ENCODE data around the gene NELFB.

NELFB gene

DNA sequence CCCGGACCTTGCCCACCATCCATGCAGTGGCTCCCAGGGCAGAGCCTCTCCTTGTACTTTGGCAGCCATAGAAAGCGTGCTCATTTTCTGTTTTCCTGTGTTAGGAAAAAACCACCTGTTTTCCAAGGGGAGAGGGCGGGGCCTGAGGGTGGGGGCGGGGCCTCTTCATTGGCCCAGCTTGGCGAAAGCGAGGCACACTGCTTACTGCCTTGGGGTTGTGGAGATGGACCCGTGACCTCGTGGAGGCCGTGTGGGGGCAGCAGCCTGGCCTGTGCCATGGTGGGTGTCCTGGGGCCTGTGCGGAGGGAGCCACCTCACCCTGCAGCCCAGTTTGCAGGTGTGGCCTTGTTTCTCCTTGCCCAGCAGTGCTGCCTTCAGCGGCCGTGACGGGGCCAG is 18.0 kb downstream of the NELFB start:
- TF ChIP-seq ZC3H10 (CRISPR knock-in tag; IDR thresholded peaks at IDR 0.05) (no peak), ZFP30 (CRISPR knock-in tag; IDR thresholded peaks at IDR 0.05) (no peak), PPARA (CRISPR knock-in tag; IDR thresholded peaks at IDR 0.05; ENCODE audit: borderline replicate concordance) (no peak), ZNF8 (CRISPR knock-in tag; IDR thresholded peaks at IDR 0.05) (no peak), ZNF70 (CRISPR knock-in tag; IDR thresholded peaks at IDR 0.05) (no peak), SNAI2 (CRISPR knock-in tag; IDR thresholded peaks at IDR 0.05) (no peak), TOX (CRISPR knock-in tag; IDR thresholded peaks at IDR 0.05; ENCODE audit: borderline replicate concordance) (no peak), RARB (CRISPR knock-in tag; IDR thresholded peaks at IDR 0.05) (no peak), TCF4 (CRISPR knock-in tag; IDR thresholded peaks at IDR 0.05; ENCODE audit: borderline replicate concordance) (no peak), ESRRG (CRISPR knock-in tag; IDR thresholded peaks at IDR 0.05) (no peak), ISL1 (CRISPR knock-in tag; IDR thresholded peaks at IDR 0.05) (no peak), ZFP3 (CRISPR knock-in tag; IDR thresholded peaks at IDR 0.05) (no peak), GLIS3 (CRISPR knock-in tag; IDR thresholded peaks at IDR 0.05) (no peak), OSR1 (CRISPR knock-in tag; IDR thresholded peaks at IDR 0.05) (no peak)
- TF ChIP-seq, protein P1, sequence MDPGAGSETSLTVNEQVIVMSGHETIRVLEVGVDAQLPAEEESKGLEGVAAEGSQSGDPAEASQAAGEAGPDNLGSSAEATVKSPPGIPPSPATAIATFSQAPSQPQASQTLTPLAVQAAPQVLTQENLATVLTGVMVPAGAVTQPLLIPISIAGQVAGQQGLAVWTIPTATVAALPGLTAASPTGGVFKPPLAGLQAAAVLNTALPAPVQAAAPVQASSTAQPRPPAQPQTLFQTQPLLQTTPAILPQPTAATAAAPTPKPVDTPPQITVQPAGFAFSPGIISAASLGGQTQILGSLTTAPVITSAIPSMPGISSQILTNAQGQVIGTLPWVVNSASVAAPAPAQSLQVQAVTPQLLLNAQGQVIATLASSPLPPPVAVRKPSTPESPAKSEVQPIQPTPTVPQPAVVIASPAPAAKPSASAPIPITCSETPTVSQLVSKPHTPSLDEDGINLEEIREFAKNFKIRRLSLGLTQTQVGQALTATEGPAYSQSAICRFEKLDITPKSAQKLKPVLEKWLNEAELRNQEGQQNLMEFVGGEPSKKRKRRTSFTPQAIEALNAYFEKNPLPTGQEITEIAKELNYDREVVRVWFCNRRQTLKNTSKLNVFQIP (CRISPR knock-in tag; IDR thresholded peaks at IDR 0.05; ENCODE audit: borderline replicate concordance, low read depth) = no peak
- TF ChIP-seq, protein P2, sequence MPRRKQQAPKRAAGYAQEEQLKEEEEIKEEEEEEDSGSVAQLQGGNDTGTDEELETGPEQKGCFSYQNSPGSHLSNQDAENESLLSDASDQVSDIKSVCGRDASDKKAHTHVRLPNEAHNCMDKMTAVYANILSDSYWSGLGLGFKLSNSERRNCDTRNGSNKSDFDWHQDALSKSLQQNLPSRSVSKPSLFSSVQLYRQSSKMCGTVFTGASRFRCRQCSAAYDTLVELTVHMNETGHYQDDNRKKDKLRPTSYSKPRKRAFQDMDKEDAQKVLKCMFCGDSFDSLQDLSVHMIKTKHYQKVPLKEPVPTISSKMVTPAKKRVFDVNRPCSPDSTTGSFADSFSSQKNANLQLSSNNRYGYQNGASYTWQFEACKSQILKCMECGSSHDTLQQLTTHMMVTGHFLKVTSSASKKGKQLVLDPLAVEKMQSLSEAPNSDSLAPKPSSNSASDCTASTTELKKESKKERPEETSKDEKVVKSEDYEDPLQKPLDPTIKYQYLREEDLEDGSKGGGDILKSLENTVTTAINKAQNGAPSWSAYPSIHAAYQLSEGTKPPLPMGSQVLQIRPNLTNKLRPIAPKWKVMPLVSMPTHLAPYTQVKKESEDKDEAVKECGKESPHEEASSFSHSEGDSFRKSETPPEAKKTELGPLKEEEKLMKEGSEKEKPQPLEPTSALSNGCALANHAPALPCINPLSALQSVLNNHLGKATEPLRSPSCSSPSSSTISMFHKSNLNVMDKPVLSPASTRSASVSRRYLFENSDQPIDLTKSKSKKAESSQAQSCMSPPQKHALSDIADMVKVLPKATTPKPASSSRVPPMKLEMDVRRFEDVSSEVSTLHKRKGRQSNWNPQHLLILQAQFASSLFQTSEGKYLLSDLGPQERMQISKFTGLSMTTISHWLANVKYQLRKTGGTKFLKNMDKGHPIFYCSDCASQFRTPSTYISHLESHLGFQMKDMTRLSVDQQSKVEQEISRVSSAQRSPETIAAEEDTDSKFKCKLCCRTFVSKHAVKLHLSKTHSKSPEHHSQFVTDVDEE (CRISPR knock-in tag; IDR thresholded peaks at IDR 0.05) = no peak
- no peak for ATAC-seq

DNA sequence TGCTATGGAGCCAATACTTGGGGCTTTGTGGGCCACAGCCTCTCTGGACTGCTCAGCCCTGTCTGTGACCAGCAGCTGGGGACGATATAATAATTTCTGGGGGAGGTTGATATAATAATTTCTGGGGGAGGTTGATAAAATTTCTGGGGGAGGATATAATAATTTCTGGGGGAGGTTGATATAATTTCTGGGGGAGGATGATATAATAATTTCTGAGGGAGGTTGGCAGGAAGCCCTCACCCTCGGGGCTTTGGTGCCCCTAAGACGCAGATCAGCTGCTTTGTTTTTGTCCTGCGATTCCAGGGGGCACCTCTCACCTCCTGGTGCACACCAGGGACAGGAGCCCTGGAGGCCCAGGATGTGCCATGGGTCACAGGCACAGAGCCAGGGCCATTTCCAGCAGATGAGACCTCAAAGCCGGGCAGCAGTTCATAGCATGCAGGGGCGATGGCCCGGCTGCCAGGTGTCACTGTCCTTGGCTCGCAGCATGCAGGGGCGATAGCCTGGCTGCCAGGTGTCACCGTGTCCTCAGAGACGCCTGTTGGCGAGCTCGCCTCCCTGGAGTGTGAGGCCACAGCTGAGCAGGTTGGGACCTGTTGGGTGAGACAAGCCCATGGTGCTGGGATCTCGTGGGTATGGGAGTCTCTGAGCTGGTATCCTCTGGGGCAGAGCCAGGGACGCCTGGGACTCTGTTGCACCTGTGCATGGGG is 18.6 kb downstream of the NELFB start:
- TF ChIP-seq SNAI2 (CRISPR knock-in tag; IDR thresholded peaks at IDR 0.05) (no peak), ARNTL (CRISPR knock-in tag; IDR thresholded peaks at IDR 0.05; ENCODE audit: borderline replicate concordance, low read depth) (no peak), ZNF70 (CRISPR knock-in tag; IDR thresholded peaks at IDR 0.05) (no peak)
- ATAC-seq = no peak

DNA sequence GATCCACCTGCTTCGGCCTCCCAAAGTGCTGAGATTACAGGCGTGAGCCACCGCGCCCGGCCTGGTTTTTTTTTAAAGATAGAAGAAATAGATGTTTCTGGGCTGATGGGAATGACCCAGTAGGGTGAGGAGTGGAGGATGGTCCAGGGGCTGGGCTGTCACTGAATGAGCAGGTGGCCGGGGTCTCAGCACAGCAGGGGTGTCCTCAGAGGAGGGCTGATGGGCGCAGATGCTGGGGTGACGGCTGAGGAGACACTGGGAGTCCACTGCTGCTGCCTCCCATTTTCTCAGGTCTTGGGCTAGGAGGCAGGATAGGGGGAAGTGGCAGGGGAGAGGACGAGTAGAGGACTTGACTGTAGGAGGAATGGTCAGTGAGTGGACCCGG is 20.1 kb downstream of the NELFB start:
- ATAC-seq = no peak
- TF ChIP-seq GLIS3 (CRISPR knock-in tag; IDR thresholded peaks at IDR 0.05) (no peak), PPARA (CRISPR knock-in tag; IDR thresholded peaks at IDR 0.05; ENCODE audit: borderline replicate concordance) (no peak), ZNF8 (CRISPR knock-in tag; IDR thresholded peaks at IDR 0.05) (no peak), TCF4 (CRISPR knock-in tag; IDR thresholded peaks at IDR 0.05; ENCODE audit: borderline replicate concordance) (no peak), ZNF565 (CRISPR knock-in tag; conservative IDR thresholded peaks at IDR 0.05; ENCODE audit: low read depth) (no peak), RARB (CRISPR knock-in tag; IDR thresholded peaks at IDR 0.05) (no peak), OSR1 (CRISPR knock-in tag; IDR thresholded peaks at IDR 0.05) (no peak), ISL1 (CRISPR knock-in tag; IDR thresholded peaks at IDR 0.05) (no peak), CSDC2 (CRISPR knock-in tag; IDR thresholded peaks at IDR 0.05) (no peak), ESRRG (CRISPR knock-in tag; IDR thresholded peaks at IDR 0.05) (no peak)
- TF ChIP-seq, protein P3, sequence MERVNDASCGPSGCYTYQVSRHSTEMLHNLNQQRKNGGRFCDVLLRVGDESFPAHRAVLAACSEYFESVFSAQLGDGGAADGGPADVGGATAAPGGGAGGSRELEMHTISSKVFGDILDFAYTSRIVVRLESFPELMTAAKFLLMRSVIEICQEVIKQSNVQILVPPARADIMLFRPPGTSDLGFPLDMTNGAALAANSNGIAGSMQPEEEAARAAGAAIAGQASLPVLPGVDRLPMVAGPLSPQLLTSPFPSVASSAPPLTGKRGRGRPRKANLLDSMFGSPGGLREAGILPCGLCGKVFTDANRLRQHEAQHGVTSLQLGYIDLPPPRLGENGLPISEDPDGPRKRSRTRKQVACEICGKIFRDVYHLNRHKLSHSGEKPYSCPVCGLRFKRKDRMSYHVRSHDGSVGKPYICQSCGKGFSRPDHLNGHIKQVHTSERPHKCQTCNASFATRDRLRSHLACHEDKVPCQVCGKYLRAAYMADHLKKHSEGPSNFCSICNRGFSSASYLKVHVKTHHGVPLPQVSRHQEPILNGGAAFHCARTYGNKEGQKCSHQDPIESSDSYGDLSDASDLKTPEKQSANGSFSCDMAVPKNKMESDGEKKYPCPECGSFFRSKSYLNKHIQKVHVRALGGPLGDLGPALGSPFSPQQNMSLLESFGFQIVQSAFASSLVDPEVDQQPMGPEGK (CRISPR knock-in tag; IDR thresholded peaks at IDR 0.05; ENCODE audit: borderline replicate concordance) = no peak

DNA sequence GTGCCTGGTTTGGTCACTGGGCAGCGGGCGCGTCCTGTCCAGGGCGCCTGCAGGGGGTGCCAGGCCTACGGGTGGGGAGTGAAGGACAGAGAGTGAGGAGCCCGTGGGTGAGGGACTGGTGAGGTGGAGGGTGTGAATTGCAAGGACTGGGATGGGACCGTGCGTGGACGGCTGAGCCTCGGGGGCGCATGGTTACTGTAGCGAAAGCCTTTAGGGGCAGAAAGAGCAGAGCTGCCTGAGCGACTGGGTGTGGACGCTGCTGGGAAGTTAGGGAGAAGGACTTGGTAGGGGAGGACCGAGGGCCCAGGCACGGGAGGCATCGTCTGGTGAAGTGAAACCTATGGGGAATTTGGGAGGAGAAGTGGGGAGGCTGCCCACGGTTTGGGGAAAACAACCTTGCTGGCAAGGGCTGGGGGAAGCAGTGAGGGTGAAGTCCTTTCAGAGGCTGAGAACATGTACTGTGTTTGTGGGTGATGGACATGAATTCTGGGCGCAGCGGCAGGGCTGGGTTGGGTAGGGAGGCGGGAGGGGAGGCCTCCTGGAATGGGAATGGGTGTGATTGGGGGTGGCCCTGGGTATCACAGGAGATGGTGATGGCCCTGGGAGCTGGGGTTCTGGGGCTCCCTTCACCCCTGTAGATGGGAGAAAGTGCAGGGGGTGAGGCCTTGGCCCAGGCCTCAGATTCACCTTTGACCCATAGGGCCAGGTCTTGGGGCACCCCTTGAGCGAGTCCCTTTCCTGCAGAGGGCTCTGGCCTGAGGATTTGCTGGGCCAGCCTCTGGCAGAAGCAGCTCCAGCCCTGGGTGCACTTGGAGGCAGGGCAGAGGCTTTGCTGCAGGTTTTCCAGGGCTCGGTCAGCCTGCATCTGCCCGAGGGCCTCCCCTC is 20.7 kb downstream of the NELFB start:
- no peak for ATAC-seq
- TF ChIP-seq ZNF565 (CRISPR knock-in tag; conservative IDR thresholded peaks at IDR 0.05; ENCODE audit: low read depth) = no peak
- TF ChIP-seq ARNTL (CRISPR knock-in tag; IDR thresholded peaks at IDR 0.05; ENCODE audit: borderline replicate concordance, low read depth) = no peak
- TF ChIP-seq, protein P2 (CRISPR knock-in tag; IDR thresholded peaks at IDR 0.05) = no peak
- no peak for TF ChIP-seq BACH2 (CRISPR knock-in tag; IDR thresholded peaks at IDR 0.05; ENCODE audit: borderline replicate concordance)
- TF ChIP-seq, protein P4, sequence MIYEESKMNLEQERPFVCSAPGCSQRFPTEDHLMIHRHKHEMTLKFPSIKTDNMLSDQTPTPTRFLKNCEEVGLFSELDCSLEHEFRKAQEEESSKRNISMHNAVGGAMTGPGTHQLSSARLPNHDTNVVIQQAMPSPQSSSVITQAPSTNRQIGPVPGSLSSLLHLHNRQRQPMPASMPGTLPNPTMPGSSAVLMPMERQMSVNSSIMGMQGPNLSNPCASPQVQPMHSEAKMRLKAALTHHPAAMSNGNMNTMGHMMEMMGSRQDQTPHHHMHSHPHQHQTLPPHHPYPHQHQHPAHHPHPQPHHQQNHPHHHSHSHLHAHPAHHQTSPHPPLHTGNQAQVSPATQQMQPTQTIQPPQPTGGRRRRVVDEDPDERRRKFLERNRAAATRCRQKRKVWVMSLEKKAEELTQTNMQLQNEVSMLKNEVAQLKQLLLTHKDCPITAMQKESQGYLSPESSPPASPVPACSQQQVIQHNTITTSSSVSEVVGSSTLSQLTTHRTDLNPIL (CRISPR knock-in tag; IDR thresholded peaks at IDR 0.05; ENCODE audit: low read depth) = no peak
- no peak for TF ChIP-seq ZNF8 (CRISPR knock-in tag; IDR thresholded peaks at IDR 0.05)
- no peak for TF ChIP-seq PPARA (CRISPR knock-in tag; IDR thresholded peaks at IDR 0.05; ENCODE audit: borderline replicate concordance)
- no peak for TF ChIP-seq ZNF70 (CRISPR knock-in tag; IDR thresholded peaks at IDR 0.05)
- no peak for TF ChIP-seq CSDC2 (CRISPR knock-in tag; IDR thresholded peaks at IDR 0.05)
